ENCODE measurements around the gene C13orf46.

C13orf46 gene

DNA sequence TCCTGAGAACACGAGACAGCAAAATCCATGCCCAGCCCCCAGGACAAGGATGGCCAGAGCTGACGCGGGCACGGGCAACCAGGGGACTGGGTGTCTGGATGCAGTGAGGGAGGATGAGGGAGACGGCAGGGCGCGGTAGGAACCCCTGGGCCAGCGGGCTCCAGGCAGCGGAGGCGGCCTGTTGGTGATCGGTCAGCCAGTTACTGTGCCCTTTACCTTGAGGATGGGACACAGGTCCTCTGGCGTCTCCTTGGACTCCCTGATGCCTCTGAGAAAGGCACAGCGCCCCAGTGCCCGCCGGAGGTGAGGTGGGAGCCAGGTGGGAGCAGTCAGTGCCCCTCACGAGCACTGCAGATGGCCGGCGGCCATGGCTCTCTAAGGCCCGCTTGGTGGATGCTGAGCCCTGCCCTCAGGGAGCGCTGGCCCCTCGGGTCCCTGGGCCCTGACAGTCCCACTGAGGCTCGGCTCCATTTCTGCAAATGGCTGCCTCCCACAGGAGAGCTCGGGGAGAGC is 31.2 kb downstream of the C13orf46 start:
- Mint-ChIP-seq H3K36me3 (ENCODE audit: low read depth) (no peaks in the 10 kb centered on the region), H3K4me1 (ENCODE audit: low read depth) (no peaks in the 10 kb centered on the region), H3K27me3 (ENCODE audit: low read depth) (no peaks in the 10 kb centered on the region), H3K27ac (no peak overlapping the region), H3K4me3 (no peak overlapping the region), H3K9me3 (no peaks in the 10 kb centered on the region)
- no peak for DNase-seq (ENCODE audit: low spot score)

DNA sequence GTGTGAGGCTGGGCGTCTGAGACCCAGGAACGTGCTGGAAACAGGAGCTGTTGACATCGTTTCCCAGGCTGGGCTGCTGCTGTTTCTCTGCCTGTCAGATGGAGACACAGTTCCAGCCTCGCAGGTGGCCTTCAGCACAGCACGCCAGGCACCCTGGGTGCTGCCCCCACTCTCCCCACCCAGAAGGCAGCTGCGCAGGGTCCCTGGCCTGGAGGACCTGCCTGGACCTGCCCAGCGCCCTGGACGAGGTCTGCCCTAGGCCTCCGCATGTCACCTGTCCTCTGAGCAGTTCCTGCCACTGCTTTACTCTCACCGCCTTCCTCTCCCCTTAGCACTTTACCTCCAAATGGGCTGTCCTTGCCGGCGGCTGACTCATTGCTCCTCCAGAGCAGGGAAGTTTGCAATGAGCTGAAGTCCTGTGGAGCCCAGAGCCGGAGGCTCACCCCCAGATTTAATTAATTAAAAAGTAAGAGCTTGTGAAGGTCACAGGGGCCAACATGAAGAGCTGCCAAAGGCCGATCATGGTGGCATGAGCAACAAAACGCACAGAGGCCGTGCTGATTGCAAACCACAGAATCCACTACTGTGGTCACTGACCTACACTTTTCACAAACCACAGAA is 32.2 kb downstream of the C13orf46 start:
- H3K27me3 Mint-ChIP-seq (ENCODE audit: low read depth), result no peaks in the 10 kb centered on the region
- no peaks in the 10 kb centered on the region for H3K9me3 Mint-ChIP-seq
- no peaks in the 10 kb centered on the region for H3K36me3 Mint-ChIP-seq (ENCODE audit: low read depth)
- DNase-seq (ENCODE audit: low spot score), result no peak
- no peak overlapping the region for H3K27ac Mint-ChIP-seq
- no peaks in the 10 kb centered on the region for H3K4me1 Mint-ChIP-seq (ENCODE audit: low read depth)
- H3K4me3 Mint-ChIP-seq, result no peak overlapping the region

DNA sequence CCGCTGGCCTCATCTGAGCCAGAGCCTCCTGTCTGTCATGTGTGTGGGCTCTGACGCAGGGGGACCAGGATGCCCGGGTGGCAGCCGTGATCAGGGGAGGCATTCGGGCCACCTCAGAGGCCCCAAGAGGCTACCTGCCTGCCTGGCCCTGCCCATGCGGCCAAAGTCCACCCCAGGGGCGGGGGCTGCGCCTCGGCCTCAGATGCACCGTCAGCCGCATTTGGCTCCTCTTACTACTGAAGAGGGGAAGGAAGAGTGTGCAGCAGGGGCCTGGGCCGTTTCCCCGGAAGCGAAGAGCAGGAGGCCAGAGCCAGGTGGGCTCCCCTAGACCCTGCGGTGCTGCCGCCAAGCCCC is 34.0 kb downstream of the C13orf46 start:
- Mint-ChIP-seq H3K27me3 (ENCODE audit: low read depth) (peaks cover 4% of the 10 kb centered on the region), H3K4me3 (no peak overlapping the region), H3K36me3 (ENCODE audit: low read depth) (no peaks in the 10 kb centered on the region), H3K4me1 (ENCODE audit: low read depth) (no peaks in the 10 kb centered on the region), H3K27ac (no peak overlapping the region), H3K9me3 (no peaks in the 10 kb centered on the region)
- DNase-seq (ENCODE audit: low spot score), result no peak

DNA sequence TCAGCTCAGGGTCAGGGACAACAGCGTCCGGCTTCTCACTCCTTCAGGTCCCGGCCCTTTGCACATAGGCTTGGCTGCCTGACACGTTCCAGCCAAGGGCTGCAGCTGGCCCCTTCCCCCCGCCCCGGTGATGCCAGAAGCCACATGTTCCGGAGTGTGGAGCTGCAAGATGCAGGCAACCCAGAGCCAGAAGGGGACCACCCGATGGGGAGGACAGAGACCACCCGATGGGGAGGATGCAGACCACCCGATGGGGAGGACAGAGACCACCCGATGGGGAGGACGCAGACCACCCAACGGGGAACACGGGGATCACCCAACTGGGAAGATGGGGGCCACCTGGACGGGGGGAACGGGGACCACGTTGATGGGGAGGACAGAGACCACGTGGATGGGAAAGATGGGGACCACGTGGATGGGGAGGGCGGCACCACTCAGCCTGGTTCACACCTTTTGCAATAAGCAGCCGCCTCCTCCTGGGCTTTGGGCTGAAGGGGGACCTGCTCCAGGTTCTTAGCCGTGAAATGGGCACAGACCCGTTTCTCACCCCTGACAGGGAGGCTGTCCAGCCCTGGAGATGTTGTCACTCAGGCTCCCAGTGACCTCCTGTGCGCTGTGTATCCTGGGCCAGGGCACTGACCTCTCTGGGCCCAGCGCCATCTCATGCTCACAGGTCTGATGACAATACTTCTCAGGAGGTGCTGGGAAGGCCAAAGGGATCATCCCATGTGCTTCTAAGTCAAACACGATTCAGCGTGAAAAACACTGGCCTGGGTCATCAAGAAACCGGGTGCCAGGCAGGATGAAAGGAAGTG is 34.5 kb downstream of the C13orf46 start:
- Mint-ChIP-seq H3K36me3 (ENCODE audit: low read depth) (no peaks in the 10 kb centered on the region), H3K4me3 (no peak overlapping the region), H3K27me3 (ENCODE audit: low read depth) (peaks cover 4% of the 10 kb centered on the region), H3K9me3 (no peaks in the 10 kb centered on the region), H3K4me1 (ENCODE audit: low read depth) (no peaks in the 10 kb centered on the region), H3K27ac (no peak overlapping the region)
- DNase-seq (ENCODE audit: low spot score), result no peak

DNA sequence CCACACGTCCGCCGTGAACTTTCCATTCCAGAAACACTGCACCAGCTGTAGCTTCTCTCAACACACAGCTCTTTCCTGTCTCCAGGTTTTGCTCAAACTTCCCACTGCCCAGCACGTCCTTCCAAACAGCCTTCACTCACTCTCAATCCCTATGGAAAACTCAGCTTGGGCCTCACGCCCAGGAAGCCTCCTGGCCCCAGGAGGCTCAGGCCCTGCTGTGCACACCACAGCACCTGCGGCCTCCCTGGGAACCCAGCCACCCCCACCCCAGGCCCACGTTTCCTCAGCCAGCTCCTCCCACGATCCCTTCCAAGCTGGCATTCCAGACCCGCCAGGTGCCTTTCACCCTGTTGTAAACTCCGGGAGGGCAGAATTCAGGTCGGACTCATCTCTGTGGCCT is 35.2 kb downstream of the C13orf46 start:
- no peaks in the 10 kb centered on the region for H3K4me1 Mint-ChIP-seq (ENCODE audit: low read depth)
- no peak overlapping the region for H3K4me3 Mint-ChIP-seq
- H3K9me3 Mint-ChIP-seq, result no peaks in the 10 kb centered on the region
- no peaks in the 10 kb centered on the region for H3K36me3 Mint-ChIP-seq (ENCODE audit: low read depth)
- no peak overlapping the region for H3K27ac Mint-ChIP-seq
- DNase-seq (ENCODE audit: low spot score), result no peak
- peaks cover 4% of the 10 kb centered on the region for H3K27me3 Mint-ChIP-seq (ENCODE audit: low read depth)

DNA sequence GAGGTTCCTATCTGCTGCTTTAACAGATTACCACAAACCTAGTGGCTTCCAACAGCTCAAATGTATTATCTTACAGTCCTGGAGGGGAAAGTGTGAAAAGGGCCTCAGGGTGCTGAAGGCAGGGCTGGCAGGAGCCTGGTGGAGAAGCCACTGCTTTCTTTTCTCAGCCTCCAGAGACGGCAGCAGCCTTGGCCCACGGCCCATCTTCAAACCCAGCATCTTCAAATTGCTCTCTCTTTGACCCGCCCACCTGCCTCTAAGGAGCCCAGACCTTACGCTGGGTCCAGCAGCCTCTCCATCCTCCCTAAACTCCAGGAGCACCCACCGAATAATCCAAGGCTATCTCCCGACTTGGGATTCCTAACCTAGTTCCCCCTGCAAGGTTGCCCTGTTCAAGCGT is 35.6 kb downstream of the C13orf46 start:
- Mint-ChIP-seq H3K27me3 (ENCODE audit: low read depth) (peaks cover 6% of the 10 kb centered on the region), H3K27ac (no peak overlapping the region)

DNA sequence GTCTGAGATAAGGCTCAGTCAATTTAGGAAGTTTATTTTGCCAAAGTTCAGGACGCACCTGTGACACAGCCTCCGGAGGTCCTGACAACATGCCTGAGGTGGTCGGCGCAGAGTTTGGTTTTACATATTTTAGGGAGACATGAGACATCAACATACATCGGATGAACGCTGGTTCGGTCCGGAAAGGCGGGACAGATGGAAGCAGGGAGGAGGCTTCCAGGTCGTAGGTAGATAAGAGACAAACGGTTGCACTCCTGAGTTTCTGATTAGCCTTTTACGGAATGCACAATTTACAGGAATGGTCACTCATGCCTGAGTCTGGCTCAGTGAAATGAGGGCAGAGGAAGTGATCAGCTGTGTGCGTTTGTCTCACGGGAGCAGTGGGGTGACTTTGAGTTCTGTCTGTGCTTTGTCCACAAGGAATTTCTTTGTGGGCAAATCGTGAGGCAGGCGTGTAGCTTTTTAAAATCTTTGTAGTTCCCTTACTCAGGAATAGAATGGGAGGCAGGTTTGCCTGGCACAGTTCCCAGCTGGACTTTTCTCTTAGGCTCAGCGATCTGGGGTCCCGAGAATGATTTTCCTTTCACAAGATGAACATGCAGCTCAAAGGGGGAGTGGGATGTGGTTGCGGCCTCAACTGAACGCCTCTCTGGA is 36.2 kb downstream of the C13orf46 start:
- no peak overlapping the region for H3K4me3 Mint-ChIP-seq
- H3K27me3 Mint-ChIP-seq (ENCODE audit: low read depth), result peaks cover 10% of the 10 kb centered on the region
- no peaks in the 10 kb centered on the region for H3K36me3 Mint-ChIP-seq (ENCODE audit: low read depth)
- no peak overlapping the region for H3K27ac Mint-ChIP-seq
- no peaks in the 10 kb centered on the region for H3K9me3 Mint-ChIP-seq
- no peak for DNase-seq (ENCODE audit: low spot score)
- no peaks in the 10 kb centered on the region for H3K4me1 Mint-ChIP-seq (ENCODE audit: low read depth)

More for the DNA sequence above, 35.6 kb downstream of the C13orf46 start:
- Mint-ChIP-seq H3K4me1 (ENCODE audit: low read depth) (no peaks in the 10 kb centered on the region), H3K4me3 (no peak overlapping the region), H3K9me3 (no peaks in the 10 kb centered on the region), H3K36me3 (ENCODE audit: low read depth) (no peaks in the 10 kb centered on the region)
- no peak for DNase-seq (ENCODE audit: low spot score)

DNA sequence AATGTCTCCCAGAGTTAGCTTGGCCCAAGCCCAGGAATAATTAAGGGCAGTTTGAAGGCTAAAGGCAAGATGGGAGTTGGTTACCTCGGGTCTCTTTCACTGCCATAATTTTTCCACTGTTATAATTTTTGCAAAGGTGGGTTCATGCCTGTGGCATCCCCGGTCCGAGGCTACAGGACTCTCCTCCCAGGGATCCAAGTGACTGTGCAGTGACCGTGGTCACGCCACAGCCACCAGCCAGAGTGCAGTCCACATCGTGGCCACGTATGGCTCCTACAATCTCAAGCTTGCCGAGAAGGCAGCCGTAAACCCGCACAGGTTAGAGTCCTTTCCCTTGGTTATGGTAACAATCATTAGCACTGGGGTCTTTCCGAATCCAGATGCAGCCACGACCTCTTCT is 36.8 kb downstream of the C13orf46 start:
- Mint-ChIP-seq H3K4me1 (ENCODE audit: low read depth) (peaks cover 2% of the 10 kb centered on the region), H3K36me3 (ENCODE audit: low read depth) (no peaks in the 10 kb centered on the region), H3K9me3 (no peaks in the 10 kb centered on the region), H3K27me3 (ENCODE audit: low read depth) (peaks cover 15% of the 10 kb centered on the region), H3K4me3 (no peak overlapping the region), H3K27ac (no peak overlapping the region)
- DNase-seq (ENCODE audit: low spot score), result no peak

DNA sequence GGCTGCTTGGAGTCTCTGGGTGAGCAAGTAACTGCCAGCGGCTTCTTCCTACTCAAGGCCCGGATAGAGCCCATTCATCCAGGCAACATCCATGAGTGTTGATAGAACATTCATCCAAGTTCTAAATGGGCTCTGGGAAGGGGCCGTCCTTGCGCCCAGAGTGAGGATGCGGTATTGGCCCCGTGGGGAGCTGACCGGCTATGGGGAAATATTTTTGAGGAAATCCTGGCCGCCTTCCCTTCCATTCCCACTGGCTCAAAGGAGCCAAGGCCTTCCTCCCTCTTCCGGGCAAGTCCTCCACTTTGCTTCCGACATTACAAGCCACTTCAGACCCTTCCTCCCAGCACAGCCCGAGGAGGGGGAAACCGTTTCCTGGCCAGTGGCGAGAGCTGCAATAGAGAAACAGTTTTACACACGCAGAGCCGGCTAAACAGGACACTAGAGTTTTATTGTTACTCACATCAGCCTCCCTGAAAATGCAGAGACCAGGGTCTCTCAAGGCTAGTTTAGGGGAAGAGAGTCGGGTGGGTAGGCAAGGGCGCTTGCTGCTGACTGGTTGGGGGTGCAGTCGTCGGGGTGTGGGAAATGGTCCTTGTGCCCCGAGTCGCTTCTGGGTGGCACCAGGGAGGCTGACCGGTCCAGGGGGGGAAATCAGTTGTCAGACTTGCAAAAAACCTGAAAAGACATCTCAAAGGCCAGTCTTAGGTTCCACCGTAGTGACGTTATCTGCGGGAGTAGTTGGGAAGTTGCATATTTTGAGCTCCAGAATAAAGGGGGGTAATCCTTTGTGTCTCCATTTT is 37.5 kb downstream of the C13orf46 start:
- H3K27me3 Mint-ChIP-seq (ENCODE audit: low read depth), result peaks cover 18% of the 10 kb centered on the region
- no peak overlapping the region for H3K4me3 Mint-ChIP-seq
- no peaks in the 10 kb centered on the region for H3K9me3 Mint-ChIP-seq
- H3K4me1 Mint-ChIP-seq (ENCODE audit: low read depth), result peaks cover 8% of the 10 kb centered on the region
- DNase-seq (ENCODE audit: low spot score), result no peak
- no peak overlapping the region for H3K27ac Mint-ChIP-seq
- no peaks in the 10 kb centered on the region for H3K36me3 Mint-ChIP-seq (ENCODE audit: low read depth)

DNA sequence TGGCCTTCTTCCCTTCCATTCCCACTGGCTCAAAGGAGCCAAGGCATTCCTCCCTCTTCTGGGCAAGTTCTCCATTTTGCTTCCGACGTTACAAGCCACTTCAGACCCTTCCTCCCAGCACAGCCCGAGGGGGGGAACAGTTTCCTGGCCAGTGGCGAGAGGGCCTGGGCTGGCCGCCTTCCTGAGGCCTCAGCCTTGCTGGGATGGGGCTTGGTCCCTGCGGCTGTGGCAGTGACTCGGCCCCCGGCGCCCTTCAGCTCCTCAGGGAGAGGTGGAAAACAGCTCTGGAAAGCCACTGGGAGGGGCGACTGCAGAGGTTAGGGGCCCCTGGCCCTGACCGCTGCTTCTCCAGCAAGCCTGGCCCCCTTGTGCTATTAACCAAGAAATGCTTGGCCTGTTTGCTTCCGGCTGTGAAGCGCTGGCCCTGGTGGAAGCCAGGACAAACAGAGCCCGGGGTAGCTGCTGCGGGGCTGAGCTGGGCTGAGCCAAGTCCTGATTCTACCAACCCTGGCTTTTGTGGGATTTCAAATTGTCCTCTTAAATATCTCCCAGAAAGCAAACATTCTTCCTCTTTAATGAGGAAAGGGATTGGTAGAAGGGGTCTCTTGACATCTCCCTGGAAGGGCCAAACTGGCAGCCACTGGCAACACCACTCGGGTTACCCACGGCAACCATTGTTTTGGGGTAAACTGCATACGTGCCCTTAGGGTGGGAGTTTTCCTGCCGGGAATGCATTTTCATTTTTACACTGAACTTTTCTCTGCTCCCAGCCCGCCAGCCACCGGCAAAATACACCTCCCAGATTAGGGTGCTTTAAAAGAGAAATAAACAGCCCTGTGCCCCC is 38.7 kb downstream of the C13orf46 start:
- peaks cover 18% of the 10 kb centered on the region for H3K27me3 Mint-ChIP-seq (ENCODE audit: low read depth)
- H3K4me3 Mint-ChIP-seq, result no peak overlapping the region
- H3K9me3 Mint-ChIP-seq, result no peaks in the 10 kb centered on the region
- H3K27ac Mint-ChIP-seq, result no peak overlapping the region
- H3K36me3 Mint-ChIP-seq (ENCODE audit: low read depth), result no peaks in the 10 kb centered on the region
- DNase-seq (ENCODE audit: low spot score), result no peak
- peaks cover 11% of the 10 kb centered on the region for H3K4me1 Mint-ChIP-seq (ENCODE audit: low read depth)

DNA sequence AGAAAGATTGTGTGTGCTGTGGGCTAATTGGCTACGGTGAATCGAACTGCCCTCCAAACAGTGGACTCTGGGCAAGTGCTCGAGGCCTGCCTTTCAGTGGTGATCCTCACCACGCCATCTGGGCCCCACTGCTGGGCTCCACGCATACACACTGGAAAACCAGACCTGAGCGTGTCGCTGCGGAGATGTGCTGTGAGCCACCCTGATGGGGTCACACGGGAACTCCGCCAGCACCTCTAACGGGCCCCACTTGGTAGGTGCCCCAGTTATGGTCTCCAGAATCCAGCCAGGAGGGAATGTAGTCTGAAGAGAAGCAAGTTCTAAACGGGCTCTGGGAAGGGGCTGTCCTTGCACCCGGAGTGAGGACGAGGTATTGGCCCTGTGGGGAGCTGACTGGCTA is 39.3 kb downstream of the C13orf46 start:
- DNase-seq (ENCODE audit: low spot score), result no peak
- Mint-ChIP-seq H3K27me3 (ENCODE audit: low read depth) (peaks cover 18% of the 10 kb centered on the region), H3K4me3 (no peak overlapping the region), H3K9me3 (no peaks in the 10 kb centered on the region), H3K27ac (no peak overlapping the region), H3K36me3 (ENCODE audit: low read depth) (no peaks in the 10 kb centered on the region), H3K4me1 (ENCODE audit: low read depth) (peaks cover 11% of the 10 kb centered on the region)

DNA sequence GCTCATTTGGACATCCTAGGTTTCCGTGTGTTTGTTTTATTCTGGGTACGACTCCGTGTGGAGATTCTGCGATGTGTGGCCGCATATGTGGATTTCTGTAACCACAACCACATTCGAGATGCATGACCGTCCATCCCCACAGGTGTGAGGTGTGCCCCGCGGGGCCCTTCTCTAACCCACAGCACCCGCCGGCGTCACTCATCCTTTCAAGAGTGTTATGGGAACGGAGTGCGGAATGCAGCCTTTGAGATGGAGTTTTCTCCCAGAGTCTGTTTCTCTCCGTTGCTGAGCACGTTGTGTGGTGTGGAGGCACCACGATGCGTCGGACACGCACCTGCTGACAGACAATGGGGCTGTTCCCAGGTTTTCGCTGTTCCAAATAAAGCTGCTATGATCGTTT is 40.0 kb downstream of the C13orf46 start:
- H3K9me3 Mint-ChIP-seq, result no peaks in the 10 kb centered on the region
- peaks cover 11% of the 10 kb centered on the region for H3K4me1 Mint-ChIP-seq (ENCODE audit: low read depth)
- no peaks in the 10 kb centered on the region for H3K36me3 Mint-ChIP-seq (ENCODE audit: low read depth)
- peaks cover 18% of the 10 kb centered on the region for H3K27me3 Mint-ChIP-seq (ENCODE audit: low read depth)
- no peak for DNase-seq (ENCODE audit: low spot score)
- H3K27ac Mint-ChIP-seq, result no peak overlapping the region
- no peak overlapping the region for H3K4me3 Mint-ChIP-seq

DNA sequence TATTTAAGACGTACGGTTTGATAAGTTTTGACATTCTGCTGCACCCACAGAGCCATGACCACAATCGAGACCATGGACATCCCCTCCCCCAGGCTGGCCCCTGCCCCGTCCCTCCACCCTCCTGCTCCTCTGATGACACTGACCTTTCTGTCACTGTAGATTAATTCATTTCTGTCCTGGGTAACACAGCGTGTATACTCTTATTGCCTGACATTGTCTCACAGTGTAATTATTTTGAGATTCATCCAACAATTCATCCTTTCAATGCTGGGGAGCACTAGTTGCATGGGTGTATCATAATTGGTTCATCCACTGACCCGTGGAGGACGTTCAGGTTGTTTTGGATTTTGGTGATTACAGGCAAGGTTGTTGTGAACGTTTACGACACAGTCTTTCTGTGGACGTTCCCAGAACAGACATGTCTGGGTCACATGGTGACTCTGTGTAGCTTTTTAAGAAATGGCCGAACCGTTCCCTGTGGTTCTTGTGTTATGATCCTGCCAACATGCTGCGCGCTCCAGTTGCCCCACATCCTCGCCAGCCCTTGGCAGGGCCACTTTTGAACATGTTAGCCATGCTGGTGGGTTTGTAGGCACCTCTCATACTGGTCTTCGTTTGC is 41.9 kb downstream of the C13orf46 start:
- Mint-ChIP-seq H3K4me1 (ENCODE audit: low read depth) (peaks cover 11% of the 10 kb centered on the region), H3K9me3 (no peaks in the 10 kb centered on the region), H3K36me3 (ENCODE audit: low read depth) (no peaks in the 10 kb centered on the region), H3K27me3 (ENCODE audit: low read depth) (peaks cover 26% of the 10 kb centered on the region), H3K27ac (no peak overlapping the region), H3K4me3 (no peak overlapping the region)
- DNase-seq (ENCODE audit: low spot score), result no peak

Data from T-helper 2 cell treated with Interferon-gamma antibody and Interleukin-4, amounts not matched to agents 5 μg/mL and 100 μg/mL, for 36 hours (primary cell).